Mesodermal cell (in vitro differentiated cells): ENCODE measurements around the gene BANK1.

Experiments used
- H3K27ac ChIP-seq: 2 replicates; pipeline ENCODE4 v1.7.0; 2013; ENCODE audit warnings: mild to moderate bottlenecking, low read depth, low read length, moderate library complexity; ENCODE audit not compliant: severe bottlenecking
- H3K36me3 ChIP-seq: 2 replicates; pipeline ENCODE4 v1.7.1; 2013; ENCODE audit warnings: mild to moderate bottlenecking, low read length, moderate library complexity; ENCODE audit not compliant: control insufficient read depth, insufficient read depth
- H3K4me1 ChIP-seq: one replicate; pipeline ENCODE4 v1.7.1; 2013; ENCODE audit warnings: mild to moderate bottlenecking, low read length; ENCODE audit not compliant: insufficient read depth, control insufficient read depth, poor library complexity, severe bottlenecking
- H3K4me3 ChIP-seq: 2 replicates; pipeline ENCODE4 v1.7.0; 2013; ENCODE audit warnings: low read length, control low read depth, mild to moderate bottlenecking; ENCODE audit not compliant: insufficient read depth, poor library complexity, severe bottlenecking; ENCODE audit errors: extremely low read depth
- H3K9me3 ChIP-seq: 2 replicates; pipeline ENCODE4 v1.7.1; 2013; ENCODE audit warnings: mild to moderate bottlenecking, low read length, moderate library complexity; ENCODE audit not compliant: control insufficient read depth
- WGBS, 2 experiments: methylation state at CpG; one replicate each; pipeline ENCODE4 v1.1.5; 2013; ENCODE audit warnings: missing lambda C conversion rate in 2 of 2; ENCODE audit not compliant: insufficient coverage in 2 of 2; 5-methylcytosine and 5-hydroxymethylcytosine counted together

The BANK1 gene

DNA sequence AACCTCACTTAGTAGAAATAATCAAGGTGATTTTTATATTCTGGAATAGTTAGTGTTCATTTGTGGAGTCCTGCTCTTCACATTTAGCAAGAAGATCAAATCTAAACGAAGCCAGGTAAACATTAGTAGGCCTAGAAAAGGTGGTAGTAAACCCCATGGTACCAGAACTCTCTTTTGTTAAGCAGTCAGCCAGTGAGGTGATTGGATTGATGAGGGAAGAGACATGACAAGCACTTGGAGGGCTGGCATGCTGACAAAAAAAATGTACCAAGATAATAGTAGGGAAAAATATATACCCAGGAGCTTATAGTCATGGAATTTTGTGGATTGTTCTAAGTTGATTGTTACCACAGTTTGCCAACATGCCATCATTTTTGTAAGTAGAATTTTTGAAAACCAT, 163.8 kb downstream of the BANK1 start:
- Histone ChIP-seq H3K4me3 (no peak overlapping the region), H3K9me3 (no peaks in the 10 kb centered on the region), H3K4me1 (peaks cover 29% of the 10 kb centered on the region), H3K36me3 (no peaks in the 10 kb centered on the region), H3K27ac (peak overlapping the region; percentile 90)
- no CpG with 5 or more reads among the region's 1 CpG for WGBS, 2 experiments

DNA sequence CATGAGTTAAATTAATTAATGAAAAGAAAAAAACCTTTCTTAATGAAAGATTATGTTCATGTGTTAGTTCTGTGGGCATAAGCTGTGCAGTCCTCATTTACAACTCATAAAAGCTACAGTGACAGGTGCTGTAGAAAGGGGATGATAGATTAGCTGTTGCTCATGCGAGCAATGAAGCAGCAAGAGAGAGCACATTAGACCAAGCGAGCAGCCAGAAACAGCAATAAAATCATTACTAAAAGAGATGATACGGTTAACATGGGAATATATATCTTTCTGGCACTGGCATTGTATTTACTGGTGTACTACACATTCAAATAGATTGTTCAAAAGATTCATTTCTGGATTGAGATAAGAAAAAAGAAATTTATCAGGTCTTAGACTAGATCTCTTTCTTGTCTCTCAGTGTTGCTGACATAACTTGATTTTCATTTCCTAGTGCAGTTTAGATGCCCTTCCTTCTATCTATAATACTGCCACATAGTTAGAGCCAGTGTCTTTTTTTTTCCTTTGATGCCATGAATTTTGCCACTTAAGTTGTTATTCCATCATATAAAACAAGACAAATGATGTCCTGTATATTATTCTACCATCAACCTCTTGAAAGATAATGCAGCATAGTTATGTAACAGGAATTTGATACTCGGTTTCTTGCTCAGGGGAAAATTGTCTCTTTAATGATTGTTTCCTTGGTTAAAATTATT, 164.6 kb downstream of the BANK1 start:
- H3K27ac ChIP-seq = peak overlapping the region; percentile 90
- no peak overlapping the region for H3K4me3 ChIP-seq
- H3K36me3 ChIP-seq = no peaks in the 10 kb centered on the region
- no peaks in the 10 kb centered on the region for H3K9me3 ChIP-seq
- H3K4me1 ChIP-seq = peaks cover 29% of the 10 kb centered on the region
- WGBS, 2 experiments = 100% methylated on average over 2 of the region's 4 CpGs; no CpG with 5 or more reads in 1 of the 2 experiments

DNA sequence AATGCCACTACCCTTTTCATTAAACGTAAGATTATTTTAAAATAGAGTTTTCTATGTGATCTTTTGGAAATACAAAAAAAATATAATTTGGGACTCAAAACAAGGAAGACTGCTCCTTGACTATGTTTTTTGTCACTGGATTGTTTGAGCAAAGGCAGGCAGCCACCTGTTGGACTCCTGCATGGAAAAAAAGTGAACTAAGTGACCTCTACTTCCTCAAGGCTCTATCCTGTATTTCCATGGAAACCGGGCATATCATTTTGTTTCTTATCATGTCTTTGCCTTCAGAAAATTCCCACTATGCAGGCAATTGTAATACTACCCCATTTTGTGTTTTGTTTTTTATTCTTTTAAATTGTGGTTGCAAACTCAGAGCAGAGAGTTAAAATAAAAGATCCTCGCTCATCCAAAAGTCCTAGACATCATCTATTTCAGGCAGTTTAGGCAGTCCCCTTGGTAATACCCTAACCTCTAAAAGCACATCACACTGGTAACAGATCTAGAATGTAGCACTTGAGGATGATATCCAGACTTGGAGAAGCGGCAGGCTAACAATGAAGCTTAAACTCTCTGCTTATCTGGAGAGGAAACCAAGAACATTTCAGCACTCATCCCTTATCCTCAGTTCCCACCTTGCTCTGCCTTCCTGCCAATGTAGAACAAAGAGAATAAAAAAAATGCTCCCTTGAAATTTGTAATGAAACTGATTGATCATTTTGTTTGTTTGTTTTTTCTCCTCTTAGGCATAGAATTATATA, 165.7 kb downstream of the BANK1 start:
- H3K4me1 ChIP-seq = peaks cover 29% of the 10 kb centered on the region
- no peak overlapping the region for H3K4me3 ChIP-seq
- no peaks in the 10 kb centered on the region for H3K36me3 ChIP-seq
- 100% methylated on average over 1 of the region's 4 CpGs; no CpG with 5 or more reads in 1 of the 2 experiments for WGBS, 2 experiments
- H3K9me3 ChIP-seq = no peaks in the 10 kb centered on the region
- H3K27ac ChIP-seq = peak overlapping the region; percentile 64

DNA sequence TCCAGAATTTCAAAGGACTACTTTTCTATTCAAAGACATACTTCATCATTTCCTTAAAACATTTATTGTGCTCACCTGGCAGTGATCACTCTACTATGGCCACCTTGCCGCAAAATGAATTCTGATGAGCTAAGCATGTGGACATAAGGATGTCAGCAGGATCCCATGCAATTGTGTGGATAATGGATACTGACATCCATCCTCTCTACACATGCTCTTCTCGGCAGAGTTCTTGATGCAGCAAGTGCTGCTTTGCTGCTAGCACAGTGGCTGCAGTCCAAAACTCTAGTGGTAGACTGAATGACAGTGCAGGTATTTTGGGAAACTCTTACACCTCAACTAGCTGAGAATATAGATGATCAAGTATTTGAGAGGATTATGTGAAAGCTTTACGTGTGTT, 168.0 kb downstream of the BANK1 start:
- H3K4me1 ChIP-seq = peaks cover 19% of the 10 kb centered on the region
- no peak overlapping the region for H3K27ac ChIP-seq
- H3K4me3 ChIP-seq = no peak overlapping the region
- no peaks in the 10 kb centered on the region for H3K36me3 ChIP-seq
- WGBS, 2 experiments = 100% methylated on average over 1 of the region's 3 CpGs
- no peaks in the 10 kb centered on the region for H3K9me3 ChIP-seq

DNA sequence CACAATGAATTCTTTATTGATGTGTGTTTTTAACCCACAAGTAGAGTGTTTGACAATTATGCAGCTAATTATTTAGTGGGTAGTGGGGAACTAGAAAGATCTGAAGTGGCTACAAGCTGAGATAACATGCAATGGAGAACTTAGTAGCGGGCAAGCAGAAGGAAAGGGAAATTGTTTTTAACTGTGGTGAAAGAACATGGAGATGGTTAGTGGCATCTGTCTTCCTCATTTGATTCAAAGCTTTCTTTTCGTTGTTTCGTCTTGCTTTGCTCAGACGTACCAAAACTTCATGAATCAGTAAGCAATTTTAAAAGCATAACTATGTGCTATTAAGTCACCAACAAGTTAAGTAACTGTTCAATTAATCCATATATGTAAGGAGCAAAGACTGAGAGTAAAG, 169.9 kb downstream of the BANK1 start:
- 89 to 100% methylated on average over 1 of the region's 4 CpGs for WGBS, 2 experiments
- Histone ChIP-seq H3K9me3 (no peaks in the 10 kb centered on the region), H3K36me3 (no peaks in the 10 kb centered on the region), H3K4me1 (peaks cover 3% of the 10 kb centered on the region), H3K4me3 (no peak overlapping the region), H3K27ac (no peak overlapping the region)

DNA sequence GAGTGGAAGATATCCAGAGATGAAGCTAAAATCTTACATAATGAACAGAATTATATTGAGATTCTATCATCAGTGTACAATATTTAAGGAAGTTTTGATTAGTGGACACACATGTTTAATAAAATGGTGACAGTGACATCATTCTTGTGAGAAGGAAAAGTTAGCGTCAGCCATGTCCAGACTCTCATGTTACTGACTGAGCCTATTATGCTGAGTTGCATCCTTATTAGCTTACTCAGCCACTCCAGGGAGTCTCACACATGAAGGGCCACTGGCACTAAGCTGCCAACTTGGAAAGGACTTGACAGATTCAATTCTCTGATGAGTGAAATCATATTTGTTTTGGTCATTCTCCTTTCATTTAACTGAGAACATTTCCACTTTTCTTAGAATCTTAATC, 170.6 kb downstream of the BANK1 start:
- H3K4me3 ChIP-seq = no peak overlapping the region
- no peak overlapping the region for H3K27ac ChIP-seq
- no peaks in the 10 kb centered on the region for H3K9me3 ChIP-seq
- H3K4me1 ChIP-seq = no peaks in the 10 kb centered on the region
- 64% methylated on average over 1 of the region's 1 CpG; no CpG with 5 or more reads in 1 of the 2 experiments for WGBS, 2 experiments
- no peaks in the 10 kb centered on the region for H3K36me3 ChIP-seq

DNA sequence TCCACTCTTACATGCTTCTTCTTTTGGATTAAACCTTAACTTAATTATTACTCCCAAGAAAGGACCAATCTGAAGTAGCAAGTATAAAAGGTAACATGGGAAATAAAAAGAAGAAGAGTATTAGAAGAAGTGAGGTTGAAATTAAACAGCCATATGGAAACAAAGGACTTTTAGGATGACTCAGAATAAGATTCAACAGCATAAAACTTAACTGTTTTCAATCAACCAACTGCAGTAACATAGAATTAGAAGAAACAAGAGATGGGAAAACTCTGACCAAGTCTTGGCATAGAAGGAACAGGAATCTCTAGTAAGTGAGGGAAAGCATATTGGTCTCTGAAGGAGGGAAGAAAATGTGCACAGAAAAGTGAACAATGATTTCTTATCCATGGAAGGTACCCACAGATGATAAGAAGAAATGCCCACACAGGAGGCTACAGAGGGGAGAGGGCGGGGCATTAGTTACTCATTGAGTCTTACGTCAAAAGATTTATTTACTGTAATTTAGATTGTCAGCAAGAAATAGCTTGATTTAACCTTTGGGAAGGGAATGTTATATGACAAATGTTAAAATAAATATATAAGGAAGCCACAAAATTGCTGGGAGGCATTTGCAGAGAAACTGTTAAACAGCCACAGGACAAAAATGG, 177.3 kb downstream of the BANK1 start:
- no peak overlapping the region for H3K4me3 ChIP-seq
- H3K36me3 ChIP-seq = no peaks in the 10 kb centered on the region
- H3K27ac ChIP-seq = no peak overlapping the region
- no peaks in the 10 kb centered on the region for H3K9me3 ChIP-seq
- H3K4me1 ChIP-seq = peaks cover 11% of the 10 kb centered on the region
- 90 to 100% methylated on average over 1 to 2 of the region's 2 CpGs for WGBS, 2 experiments

DNA sequence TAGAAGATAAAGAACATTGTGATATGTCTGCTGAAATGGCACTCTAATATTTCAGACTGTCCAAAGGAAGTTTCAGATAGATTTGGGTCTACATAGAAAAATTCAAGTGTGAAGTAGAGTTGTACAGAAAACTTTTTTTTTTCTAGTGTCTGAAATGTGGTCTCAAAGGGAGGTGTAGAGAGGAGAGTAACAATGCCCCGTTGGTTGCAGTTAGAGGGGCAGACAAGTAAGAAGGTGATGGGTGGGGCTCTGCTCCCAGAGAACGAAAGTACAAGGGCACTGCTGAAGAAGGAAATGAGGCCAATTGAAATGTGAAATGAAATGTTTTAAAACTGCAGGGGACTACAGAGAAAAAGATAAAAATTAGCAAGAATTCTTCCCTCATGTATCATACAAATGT, 177.8 kb downstream of the BANK1 start:
- H3K27ac ChIP-seq = no peak overlapping the region
- peaks cover 11% of the 10 kb centered on the region for H3K4me1 ChIP-seq
- 80 to 87% methylated on average over 2 of the region's 2 CpGs for WGBS, 2 experiments
- H3K9me3 ChIP-seq = no peaks in the 10 kb centered on the region
- no peak overlapping the region for H3K4me3 ChIP-seq
- no peaks in the 10 kb centered on the region for H3K36me3 ChIP-seq

DNA sequence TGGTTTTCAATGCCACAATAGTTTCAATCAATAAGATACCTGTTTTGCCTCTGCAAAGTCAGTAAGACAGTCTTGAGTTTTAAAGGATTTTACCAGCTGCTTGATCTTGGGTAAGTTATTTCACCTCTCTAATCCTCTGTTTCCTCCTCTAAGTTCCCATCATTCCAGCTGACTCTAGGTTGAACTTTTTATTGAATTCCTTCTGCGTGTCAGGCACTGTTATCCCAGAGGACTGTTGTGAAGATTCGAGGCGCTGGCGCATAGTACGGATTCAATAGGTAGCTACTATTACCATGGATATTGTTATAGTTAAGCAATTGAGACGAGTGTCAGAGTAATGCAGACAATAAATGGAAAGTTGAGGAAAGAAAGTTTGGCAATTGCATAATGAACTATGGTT, 179.4 kb downstream of the BANK1 start:
- WGBS, 2 experiments = 90 to 98% methylated on average over 5 to 6 of the region's 6 CpGs
- Histone ChIP-seq H3K4me1 (peaks cover 11% of the 10 kb centered on the region), H3K27ac (no peak overlapping the region), H3K36me3 (no peaks in the 10 kb centered on the region), H3K9me3 (no peaks in the 10 kb centered on the region), H3K4me3 (no peak overlapping the region)

DNA sequence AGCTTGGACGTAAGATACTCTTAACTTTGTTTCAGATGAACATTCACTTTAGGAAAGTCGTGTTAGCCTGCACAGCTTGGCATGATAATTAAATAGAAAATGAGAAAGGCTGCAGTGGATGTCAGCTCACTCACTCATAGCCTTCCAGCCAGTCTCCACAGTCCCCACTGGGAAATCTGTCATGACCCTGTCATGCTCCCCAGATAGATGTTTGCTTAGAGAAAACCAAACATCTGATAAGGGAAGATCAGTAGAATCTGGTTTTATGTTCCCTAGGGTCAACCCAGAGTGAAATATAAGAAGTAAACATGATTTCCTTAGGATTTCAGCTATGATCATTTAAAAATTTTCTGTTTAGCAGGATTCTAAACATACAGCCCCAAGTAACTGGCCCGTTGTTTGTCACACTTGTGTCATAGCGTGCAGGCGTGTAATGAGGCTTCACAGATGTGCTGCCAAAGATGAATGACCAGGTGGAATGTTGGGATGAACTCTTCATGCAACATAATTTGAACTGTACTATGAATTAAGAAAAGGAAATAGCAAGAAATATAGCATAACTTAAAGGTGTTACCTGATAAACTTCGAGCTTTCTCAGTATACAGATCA, 180.1 kb downstream of the BANK1 start:
- Histone ChIP-seq H3K9me3 (no peaks in the 10 kb centered on the region), H3K27ac (no peak overlapping the region), H3K4me1 (peaks cover 11% of the 10 kb centered on the region), H3K4me3 (no peak overlapping the region), H3K36me3 (no peaks in the 10 kb centered on the region)
- WGBS, 2 experiments = 91 to 100% methylated on average over 2 to 3 of the region's 6 CpGs
